D721Med (cell line): ENCODE measurements around the gene HAO1.
"Not testable (repeated sequence)": the region's sequence is repeated elsewhere in the genome, so short reads cannot be mapped to it uniquely, and the experiment has no call there.

Source experiments
- DNase-seq: peaks from one replicate; pipeline ENCODE4 v3.0.0; 2011; ENCODE audit warnings: low spot score; ENCODE audit not compliant: insufficient read length
- FAIRE-seq: peaks from 2 replicates; lab custom pipeline; 2011; peaks lifted over from hg19 to GRCh38; lab: Jason Lieb, UNC
- TF ChIP-seq, protein P1 (sequence below): IDR thresholded peaks from 2 replicates; pipeline ENCODE4 v1.5.1; 2012; ENCODE audit warnings: mild to moderate bottlenecking, control low read depth; ENCODE audit not compliant: insufficient read depth; ENCODE audit errors: missing control alignments

HAO1 gene

DNA sequence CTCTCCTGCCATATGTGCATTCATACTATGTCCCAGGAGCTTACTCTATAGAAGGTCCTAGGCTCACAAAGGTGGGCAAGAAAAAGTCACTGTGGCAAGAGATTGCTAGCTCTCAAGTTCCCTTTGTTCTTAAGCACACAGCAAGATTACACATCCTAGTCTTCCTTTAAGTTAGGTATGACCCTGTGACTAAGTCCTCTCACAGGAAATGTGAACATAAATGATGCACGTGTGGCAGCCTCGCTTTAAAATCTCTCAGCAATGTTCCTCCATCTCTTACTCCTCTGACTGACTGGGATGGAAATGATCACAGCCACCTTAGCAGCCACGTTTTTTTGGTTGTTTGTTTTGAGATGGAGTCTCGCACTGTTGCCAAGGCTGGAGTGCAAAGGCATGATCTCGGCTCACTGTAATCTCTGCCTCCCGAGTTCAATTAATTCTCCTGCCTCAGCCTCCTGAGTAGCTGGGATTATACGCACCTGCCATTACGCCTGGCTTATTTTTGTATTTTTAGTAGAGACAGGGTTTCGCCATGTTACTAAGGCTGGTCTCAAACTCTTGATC lies 35.7 kb upstream of the HAO1 start:
- DNase-seq = no peak
- TF ChIP-seq, protein P1, sequence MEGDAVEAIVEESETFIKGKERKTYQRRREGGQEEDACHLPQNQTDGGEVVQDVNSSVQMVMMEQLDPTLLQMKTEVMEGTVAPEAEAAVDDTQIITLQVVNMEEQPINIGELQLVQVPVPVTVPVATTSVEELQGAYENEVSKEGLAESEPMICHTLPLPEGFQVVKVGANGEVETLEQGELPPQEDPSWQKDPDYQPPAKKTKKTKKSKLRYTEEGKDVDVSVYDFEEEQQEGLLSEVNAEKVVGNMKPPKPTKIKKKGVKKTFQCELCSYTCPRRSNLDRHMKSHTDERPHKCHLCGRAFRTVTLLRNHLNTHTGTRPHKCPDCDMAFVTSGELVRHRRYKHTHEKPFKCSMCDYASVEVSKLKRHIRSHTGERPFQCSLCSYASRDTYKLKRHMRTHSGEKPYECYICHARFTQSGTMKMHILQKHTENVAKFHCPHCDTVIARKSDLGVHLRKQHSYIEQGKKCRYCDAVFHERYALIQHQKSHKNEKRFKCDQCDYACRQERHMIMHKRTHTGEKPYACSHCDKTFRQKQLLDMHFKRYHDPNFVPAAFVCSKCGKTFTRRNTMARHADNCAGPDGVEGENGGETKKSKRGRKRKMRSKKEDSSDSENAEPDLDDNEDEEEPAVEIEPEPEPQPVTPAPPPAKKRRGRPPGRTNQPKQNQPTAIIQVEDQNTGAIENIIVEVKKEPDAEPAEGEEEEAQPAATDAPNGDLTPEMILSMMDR = no peak
- FAIRE-seq = no peak

DNA sequence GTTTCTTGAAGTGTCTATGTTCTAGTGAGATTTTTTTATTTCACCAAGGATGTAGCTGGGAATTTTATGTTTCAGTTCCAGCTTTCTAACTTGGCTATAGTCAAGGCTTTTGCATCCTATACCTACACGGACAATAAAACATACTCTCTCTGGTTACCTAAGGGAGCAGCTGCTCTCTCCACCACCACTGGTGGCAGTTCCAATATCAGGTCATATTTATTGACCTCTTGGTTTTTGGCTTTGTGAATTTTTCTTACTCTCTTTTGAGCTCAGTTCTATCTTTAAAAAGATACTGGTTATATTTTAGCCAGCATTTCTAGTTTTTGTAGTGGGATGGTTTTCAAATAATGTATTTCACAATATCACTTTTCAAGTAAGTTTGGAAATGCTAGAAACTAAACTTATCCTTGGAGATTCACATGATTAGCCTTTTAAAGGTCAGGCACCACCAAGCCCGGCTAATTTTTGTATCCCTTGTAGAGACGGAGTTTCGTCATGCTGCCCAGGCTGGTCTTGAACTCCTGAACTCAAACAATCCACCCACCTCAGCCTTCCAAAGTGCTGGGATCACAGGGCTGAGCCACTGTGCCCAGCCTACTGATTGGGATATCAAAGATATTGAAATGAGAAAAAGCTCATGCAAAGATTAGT lies 34.7 kb upstream of the HAO1 start:
- FAIRE-seq = no peak
- DNase-seq = no peak
- TF ChIP-seq, protein P1 = no peak

DNA sequence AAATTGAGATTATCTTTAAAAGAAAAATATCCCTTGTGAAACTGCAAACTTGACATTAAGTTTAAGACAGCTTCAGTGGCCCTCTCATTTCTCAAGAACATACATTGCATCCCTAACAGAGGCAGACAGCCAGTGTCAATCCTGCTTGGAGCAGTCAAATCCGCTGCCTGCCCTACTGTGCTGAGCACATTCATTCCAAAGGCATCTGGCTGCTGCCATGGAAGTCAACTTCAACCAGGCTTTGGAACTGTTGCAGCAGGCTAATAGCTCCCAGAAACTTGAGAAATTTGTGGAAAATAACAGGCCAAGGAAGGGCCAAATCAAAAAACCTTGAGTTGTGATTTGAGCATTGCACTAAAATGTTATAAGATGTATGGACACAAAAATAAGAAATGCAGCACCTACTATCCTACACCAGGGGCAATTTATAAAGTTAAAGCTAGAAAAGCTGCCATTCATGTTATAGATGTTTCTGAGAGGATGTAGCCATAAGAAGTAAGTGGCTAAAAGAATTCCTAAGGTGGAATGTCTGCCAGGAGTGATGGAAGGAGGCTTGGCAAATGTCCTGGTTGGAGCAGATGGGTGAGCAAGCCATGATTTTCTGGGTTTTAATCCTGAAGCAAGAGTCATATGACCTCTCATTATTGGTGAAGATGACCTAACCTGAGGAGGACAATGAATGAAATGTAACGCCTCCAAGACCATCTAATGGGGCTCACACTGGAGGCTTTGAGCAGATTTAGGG lies 31.4 kb upstream of the HAO1 start:
- DNase-seq (no peak), FAIRE-seq (no peak)

DNA sequence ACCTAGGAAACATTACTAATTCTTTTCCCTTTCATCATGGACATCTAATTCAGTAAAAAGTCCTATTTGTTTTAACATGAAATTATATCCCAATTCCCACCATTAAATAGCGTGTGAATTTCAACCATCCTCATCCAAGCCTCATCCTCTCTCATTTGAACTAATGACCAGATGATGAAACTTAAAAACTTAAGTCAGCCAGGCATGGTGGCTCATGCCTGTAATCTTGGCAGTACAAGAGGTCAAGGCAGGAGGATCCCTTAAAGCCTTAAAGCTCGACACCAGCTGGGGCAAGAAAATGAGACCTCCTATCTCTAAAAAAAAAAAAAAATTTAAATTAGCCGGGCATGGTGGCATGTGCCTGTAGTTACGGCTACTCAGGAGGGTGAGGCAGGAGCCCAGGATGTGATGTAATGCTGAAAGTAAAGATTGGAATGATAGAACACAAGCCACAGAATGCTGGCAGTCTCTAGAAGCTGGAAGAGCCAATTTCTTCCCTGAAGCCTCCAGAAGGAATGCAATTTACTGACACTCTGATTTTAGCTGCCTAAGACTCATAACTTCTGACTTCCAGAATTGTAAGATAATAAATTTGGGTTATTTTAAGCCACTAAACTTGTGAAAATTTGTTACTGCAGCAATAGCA lies 27.1 kb upstream of the HAO1 start:
- TF ChIP-seq, protein P1 = no peak
- no peak for FAIRE-seq
- no peak for DNase-seq

More for the DNA sequence above, 31.4 kb upstream of the HAO1 start:
- TF ChIP-seq, protein P1 = no peak

DNA sequence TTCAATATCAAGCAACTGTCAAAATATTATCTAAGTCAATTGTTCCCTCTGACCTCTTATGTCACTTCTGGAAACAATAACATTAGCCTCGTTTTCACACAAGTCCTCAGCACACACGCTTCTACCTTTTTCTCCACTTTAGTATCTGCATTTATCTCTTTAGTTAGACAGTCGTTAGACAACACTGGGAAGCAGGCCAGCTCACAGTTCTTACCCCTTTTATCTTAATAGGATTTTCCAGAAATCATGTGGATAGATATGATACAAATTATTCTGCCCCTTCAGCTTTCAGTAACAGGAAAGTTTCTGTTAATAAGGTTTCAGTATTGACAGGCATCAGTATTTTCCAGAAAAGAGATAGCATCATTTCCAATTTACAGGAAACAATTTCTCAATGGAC lies 25.9 kb upstream of the HAO1 start:
- DNase-seq (no peak), FAIRE-seq (no peak)
- TF ChIP-seq, protein P1 = no peak

DNA sequence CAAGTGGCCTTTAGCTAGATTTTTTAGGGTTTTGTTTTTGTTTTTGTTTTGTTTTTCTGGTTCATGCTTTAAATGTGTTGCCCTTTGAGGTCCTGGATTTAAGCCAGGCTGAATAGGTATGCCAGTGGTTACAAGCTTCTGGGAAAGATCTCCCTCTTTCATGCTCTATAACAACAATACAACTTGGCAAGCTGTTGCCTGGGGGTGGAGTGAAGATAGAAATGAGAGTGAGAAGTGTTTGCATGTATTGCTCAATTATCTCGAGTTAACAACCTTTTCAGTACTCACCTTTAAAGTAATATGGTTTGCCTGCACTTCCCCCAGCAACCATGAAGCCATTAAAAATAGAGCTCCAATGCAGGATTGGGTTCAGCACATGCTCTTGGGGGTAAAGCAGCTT lies 19.2 kb upstream of the HAO1 start:
- no peak for FAIRE-seq
- TF ChIP-seq, protein P1 = no peak
- no peak for DNase-seq

DNA sequence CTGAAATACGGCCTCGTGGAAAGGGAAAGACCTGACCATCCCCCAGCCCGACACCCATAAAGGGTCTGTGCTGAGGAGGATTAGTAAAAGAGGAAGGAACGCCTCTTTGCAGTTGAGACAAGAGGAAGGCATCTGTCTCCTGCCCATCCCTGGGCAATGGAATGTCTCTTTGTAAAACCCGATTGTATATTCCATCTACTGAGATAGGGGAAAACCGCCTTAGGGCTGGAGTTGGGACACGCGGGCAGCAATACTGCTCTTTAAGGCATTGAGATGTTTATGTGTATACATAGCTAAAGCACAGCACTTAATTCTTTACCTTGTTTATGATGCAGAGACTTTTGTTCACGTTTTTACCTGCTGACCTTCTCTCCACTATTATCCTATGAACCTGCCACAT lies 16.3 kb upstream of the HAO1 start:
- not testable (repeated sequence) for DNase-seq, FAIRE-seq
